Measurements from ENCODE around the gene BUD13. TPM values are rescaled to one million over a fixed set of nuclear protein-coding genes. Genes with fewer than 3 reads are reported as not detected.

The BUD13 gene
- total RNA-seq, 1 experiment from 2014 or later = 18.1 TPM

DNA sequence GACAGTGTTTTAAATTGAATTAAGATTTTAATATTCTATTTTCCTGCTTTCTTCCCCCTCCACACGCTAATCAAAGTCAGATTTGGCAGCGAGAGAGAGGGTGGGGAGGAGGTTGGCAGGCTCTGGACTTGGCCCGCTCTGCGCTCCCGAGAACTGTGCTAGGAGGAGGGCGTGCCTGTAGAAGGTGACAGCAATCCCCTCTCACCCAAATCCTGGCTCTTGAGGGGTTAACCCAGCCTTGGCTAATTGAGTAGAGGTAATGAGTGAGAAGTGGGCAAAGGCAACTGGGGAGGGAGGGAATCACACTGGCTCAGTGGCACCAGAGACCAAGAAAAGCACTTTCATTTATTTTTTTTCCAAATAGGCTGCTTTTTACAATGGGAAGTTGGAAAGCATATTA lies 42.2 kb downstream of the BUD13 start:
- no peak for DNase-seq (ENCODE audit: low read depth)
- in situ Hi-C loops (cut with HindIII; ENCODE audit: low pct_unique_long_range_greater_than_20kb, low sequenced_read_pairs) = no loop called here

DNA sequence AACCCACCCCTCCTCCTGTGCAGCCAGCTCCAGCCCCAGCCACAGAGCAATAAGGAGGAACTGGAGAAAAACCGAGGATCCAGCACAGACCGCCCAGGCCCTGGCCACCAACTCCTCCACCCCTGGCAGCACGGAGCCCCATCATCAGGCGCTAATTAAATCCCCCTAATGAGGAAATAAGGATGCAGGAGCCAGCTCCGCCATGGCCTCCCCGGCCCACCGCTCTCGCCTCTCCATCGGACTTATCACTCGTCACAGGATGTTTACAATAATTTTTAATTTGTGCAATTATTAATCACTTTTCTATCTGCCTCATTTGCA lies 42.6 kb downstream of the BUD13 start:
- DNase-seq (ENCODE audit: low read depth) = no peak
- in situ Hi-C loops (cut with HindIII; ENCODE audit: low pct_unique_long_range_greater_than_20kb, low sequenced_read_pairs) = no loop called here

DNA sequence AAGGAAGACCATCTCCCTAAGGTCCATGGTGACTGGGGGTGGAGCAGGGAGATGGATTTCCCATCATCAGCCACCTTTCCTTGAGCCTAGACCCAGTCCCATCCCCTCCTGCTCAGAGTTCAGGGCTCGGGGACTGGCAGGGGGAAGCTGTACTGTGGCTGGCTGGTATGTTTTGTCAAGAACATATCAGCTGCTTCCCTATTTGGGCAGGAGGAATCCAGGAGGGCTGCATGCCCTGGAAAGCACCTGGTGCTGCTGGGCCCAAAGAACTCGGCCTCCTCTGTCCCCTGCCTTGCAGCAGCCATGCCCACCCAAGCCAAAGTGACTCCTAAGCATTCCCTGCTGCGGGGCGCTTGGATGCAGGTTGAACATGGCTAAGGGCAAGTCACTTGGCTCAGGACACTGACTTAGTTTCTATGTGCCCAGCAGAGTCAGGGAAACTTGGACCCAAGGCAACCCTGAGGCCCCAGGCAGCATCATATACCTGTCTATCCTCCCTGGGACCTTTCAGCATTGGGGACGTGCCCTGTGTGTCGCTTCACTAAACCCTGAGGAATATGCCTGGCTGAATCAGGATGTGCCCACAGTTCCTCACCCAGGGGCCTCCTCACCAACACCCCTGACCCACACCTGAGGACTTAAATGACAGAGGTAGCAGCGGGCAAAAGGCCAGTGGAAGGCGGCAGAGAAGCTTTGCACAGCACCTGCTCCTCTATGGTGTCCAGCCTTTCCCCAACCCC lies 43.1 kb downstream of the BUD13 start:
- in situ Hi-C loops (cut with HindIII; ENCODE audit: low pct_unique_long_range_greater_than_20kb, low sequenced_read_pairs) = no loop called here
- DNase-seq (ENCODE audit: low read depth) = no peak

DNA sequence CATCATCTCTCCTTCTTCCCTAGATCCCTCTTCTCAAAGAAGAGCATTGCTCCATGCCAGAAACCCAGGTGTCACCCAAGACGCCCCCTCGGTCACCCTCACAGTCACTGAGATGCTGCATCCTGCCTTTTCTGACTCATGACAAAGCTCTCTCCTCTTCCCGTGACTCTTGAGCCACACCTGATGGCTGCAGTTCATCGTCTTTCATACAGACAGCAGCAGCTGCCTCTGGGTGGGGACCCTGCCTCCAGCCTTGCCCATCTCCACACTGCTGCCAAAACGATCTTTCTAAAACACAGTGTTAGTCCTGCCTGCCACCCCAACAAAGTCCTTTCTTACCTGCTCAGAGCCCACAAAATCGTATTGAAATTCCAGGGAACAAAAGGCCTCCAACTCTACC lies 44.8 kb downstream of the BUD13 start:
- in situ Hi-C loops (cut with HindIII; ENCODE audit: low pct_unique_long_range_greater_than_20kb, low sequenced_read_pairs) = no loop called here
- no peak for DNase-seq (ENCODE audit: low read depth)

DNA sequence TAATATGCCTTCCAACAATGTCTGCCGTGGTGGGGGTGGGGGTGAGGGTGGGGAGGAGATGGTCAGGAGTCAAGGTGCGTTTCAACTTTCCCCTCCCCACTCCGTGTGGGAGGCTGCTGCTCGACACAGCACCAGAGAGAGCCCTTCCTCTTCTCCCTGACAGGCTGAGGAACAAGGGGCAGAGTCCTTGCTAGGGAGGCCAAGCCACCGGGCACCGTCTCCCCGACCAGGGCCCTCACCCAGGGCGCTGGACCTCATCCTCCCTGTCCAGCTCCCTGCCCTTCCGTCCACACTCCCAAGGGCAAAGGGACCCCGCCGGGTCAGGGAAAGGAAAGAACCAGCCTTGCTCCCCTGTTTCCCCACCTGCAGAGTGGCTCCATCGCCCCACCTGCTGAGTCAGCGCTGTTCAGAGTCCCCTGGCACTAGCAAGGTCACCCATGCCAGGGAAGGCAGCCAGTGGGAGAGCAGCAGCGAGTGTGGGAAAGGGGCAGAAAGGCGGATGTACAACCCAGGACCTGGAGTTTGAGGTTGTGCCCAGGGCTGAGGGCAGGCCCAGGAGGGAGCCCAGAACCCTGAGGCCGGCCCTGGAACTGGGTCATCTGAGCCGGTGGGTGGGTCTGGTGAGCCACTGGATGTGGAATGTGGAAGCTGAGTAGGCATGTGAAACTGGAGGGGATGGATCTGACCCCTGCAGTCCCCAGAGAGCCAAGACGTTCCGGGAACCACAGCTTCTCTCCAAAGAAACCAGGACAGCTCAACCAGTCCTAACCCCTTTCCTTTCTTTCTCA lies 47.2 kb downstream of the BUD13 start:
- DNase-seq (ENCODE audit: low read depth) = no peak
- in situ Hi-C loops (cut with HindIII; ENCODE audit: low pct_unique_long_range_greater_than_20kb, low sequenced_read_pairs) = no loop called here

DNA sequence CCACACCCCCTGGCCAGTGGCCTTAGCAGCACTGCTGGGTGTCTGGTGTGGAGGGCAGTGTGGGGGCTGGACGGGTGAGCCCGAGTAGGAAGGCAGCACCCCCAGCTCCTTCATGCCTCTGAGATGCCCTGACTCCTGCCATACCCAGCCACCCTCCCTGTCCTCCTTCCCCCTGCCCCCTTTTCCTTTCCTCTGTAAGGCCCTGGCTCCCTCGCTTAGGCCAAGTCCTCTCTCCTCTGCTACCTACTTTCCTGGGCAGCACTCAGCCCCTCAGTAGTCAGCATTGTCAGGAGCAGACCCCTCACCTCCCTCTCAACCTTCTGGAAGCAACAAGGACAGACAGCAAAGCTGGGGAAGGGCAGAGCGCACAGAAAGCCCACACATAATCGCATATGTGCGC lies 48.0 kb downstream of the BUD13 start:
- DNase-seq (ENCODE audit: low read depth) = no peak
- in situ Hi-C loops (cut with HindIII; ENCODE audit: low pct_unique_long_range_greater_than_20kb, low sequenced_read_pairs) = no loop called here

DNA sequence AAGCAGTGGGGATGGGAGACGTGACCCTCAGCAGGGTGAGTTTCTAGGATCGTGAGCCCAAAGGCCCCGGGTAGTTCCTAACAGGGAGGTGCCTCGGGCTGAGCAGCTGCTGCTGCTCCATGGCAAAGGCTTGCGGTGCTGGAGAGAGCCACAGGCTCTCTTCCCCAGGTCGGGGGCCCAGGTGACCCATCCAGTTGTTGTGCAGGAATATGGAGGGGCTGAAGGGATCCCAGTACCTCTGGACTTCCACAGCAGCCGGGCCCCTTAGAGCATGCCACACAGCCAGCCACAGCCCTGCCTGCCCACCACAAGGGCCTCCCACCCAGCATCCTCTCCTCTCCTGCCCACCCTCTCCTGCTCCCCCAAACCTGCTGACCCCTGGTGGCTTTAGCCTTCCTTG lies 49.3 kb downstream of the BUD13 start:
- in situ Hi-C loops (cut with HindIII; ENCODE audit: low pct_unique_long_range_greater_than_20kb, low sequenced_read_pairs) = no loop called here

DNA sequence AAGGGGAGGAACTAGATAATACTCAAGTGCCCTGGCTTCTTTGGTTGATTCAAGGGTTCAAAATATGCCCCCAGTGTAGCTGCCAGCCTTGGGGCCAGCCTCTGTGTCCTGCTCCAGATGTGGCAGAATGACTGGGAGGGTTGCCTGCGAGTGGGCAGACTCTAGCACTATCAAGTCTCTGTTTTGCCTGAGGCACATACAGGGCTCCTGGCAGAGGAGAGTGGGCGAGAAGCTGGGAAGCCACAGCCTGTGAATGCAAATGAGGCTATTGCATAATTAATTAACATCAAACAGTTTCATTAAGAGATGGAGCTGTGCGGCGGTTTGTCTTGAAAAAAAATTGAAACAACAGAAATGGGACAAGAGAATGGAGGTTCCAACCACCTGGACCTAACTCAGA lies 50.8 kb downstream of the BUD13 start:
- in situ Hi-C loops (cut with HindIII; ENCODE audit: low pct_unique_long_range_greater_than_20kb, low sequenced_read_pairs) = no loop called here
- no peak for DNase-seq (ENCODE audit: low read depth)

More for the DNA sequence above, 49.3 kb downstream of the BUD13 start:
- no peak for DNase-seq (ENCODE audit: low read depth)

DNA sequence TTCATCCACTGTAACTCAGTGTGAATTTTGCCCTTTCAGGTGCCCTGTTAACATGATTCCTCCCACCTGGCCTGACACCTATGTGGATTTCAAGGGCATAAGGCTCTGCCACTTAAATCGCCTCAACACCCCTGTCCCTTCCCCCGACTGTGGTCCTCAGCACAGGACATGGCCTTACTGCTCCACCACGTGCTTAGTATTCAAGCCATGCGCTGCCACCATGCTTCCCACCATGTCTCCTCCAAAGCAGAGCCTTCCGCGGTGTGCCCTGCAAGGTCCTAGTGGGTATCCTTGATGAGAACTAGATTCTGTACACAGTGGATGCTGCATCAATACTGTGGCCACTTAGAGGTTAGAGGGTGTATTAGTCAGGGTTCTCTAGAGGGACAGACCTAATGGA lies 51.9 kb downstream of the BUD13 start:
- in situ Hi-C loops (cut with HindIII; ENCODE audit: low pct_unique_long_range_greater_than_20kb, low sequenced_read_pairs) = no loop called here
- no peak for DNase-seq (ENCODE audit: low read depth)

DNA sequence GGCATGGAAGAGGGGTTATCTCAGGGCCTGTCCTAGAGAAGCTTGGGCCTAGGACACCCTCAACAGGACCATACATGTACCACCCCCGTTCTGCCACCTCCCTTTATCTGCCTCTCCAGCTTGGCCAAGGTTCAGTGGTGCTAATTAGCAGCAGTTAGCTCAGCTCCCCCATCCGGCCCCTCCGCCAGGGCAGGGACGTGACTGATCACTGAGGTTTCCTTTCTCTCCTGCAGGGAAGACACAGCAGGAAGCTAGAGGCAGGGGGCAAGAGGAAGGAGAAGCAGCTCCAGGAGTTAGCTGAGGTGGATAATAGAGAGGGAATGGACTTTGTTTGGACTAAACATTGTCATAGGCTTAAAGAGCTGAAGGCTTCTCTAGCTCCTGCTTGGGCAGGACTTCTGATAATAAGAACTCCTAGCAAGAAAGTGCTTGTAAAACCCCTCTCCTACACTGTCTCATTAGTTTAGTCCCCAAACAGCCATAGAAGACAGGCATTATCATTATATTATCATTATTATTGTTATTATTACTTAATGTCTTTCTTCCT lies 53.8 kb downstream of the BUD13 start:
- in situ Hi-C loops (cut with HindIII; ENCODE audit: low pct_unique_long_range_greater_than_20kb, low sequenced_read_pairs) = no loop called here
- no peak for DNase-seq (ENCODE audit: low read depth)

DNA sequence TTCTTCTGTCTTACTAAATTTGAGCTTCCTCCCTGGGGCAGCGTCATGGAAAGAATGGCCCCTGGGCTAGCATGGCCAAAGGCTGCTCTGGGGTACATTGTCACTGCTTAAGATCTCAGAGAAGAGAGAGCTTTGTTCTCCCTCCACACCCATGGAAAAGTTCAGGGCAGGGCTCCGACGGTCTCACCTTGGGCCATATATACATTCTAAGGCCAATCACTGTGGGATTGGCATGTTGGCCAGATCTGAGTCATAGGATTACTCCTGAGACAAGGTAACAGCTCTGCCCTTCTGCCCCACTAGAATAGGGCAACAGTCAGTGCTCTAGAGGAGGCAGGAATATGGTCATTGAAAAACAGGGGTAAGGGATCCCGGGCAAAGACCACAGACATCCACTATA lies 56.2 kb downstream of the BUD13 start:
- DNase-seq (ENCODE audit: low read depth) = no peak
- in situ Hi-C loops (cut with HindIII; ENCODE audit: low pct_unique_long_range_greater_than_20kb, low sequenced_read_pairs) = no loop called here

DNA sequence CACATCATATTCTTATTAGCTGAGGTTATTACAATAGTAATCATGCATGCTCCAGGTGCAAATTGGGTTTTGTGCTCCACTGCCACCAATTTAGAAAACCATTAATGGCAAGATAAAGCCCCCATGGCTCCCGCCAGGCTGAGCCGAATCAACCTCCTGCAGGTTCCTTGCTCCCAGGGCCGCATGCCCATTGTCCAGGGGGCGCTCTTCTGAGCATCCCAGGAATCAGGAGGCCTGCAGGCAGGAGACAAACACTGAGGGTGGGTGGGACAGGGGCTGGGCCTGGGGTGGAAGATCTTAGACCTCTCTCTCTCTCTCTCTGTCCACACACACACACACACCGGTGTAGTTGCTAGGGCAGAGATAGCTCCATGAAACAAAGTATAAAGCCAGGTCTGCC lies 57.4 kb downstream of the BUD13 start:
- no peak for DNase-seq (ENCODE audit: low read depth)

DNA sequence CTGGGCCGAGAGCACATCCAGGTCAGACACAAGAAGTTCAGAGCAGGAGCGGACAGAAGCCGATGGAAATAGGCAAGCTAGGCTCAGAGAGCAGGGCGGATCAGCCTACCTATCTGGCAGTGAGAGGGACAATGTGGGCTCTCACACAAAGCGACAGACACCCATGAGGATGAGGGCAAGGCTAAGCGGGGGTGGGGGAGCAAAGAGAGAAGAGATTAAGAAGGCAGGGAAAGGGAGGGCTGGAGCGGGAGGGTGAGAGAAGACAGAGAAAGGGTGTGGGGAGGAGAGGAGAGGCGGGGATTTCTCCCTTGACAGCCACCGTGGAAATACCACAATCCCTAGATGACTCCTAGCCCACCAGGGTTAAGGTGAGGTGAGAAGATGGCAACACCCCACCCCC lies 57.9 kb downstream of the BUD13 start:
- DNase-seq (ENCODE audit: low read depth) = no peak
- in situ Hi-C loops (cut with HindIII; ENCODE audit: low pct_unique_long_range_greater_than_20kb, low sequenced_read_pairs) = no loop called here

More for the DNA sequence above, 57.4 kb downstream of the BUD13 start:
- in situ Hi-C loops (cut with HindIII; ENCODE audit: low pct_unique_long_range_greater_than_20kb, low sequenced_read_pairs) = no loop called here

DNA sequence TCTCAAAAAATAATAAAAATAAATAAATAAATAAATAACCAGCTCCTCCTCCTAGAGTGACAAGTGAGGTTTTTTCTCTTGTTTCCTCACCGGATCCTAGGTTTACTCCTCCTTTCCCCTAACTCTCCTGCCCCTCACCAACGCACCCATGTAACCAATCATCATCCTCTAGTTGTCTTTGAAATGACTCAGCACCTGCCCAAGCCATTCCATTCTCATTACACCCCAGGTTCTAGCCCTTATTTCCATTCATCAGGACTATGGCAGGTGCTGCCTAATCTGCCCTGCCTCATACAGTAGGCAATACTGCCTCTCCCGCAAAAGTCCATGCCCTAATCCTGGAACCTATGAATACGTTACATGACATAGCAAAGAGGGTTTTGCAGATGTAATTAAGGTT lies 60.4 kb downstream of the BUD13 start:
- DNase-seq (ENCODE audit: low read depth) = no peak
- in situ Hi-C loops (cut with HindIII; ENCODE audit: low pct_unique_long_range_greater_than_20kb, low sequenced_read_pairs) = no loop called here

DNA sequence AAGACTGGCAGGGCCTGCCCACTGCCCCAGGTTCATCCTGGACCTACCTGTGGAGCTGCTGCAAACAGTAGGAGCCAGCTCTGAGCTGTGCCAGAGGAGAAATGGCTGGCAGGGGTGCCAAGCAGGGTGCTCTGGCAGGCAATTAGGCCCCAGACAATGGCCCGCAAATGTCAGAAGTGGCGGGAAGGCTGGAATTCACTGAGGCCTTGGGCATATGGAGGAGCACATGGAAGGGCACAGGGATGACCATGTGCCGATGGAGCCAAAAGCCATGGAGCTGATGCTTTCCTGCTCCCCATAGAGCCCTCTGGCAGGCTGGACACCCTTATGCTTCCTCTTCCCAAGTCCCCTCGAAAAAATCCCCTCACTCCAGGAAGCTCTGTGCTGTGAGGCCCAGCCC lies 62.0 kb downstream of the BUD13 start:
- no peak for DNase-seq (ENCODE audit: low read depth)
- in situ Hi-C loops (cut with HindIII; ENCODE audit: low pct_unique_long_range_greater_than_20kb, low sequenced_read_pairs) = no loop called here

DNA sequence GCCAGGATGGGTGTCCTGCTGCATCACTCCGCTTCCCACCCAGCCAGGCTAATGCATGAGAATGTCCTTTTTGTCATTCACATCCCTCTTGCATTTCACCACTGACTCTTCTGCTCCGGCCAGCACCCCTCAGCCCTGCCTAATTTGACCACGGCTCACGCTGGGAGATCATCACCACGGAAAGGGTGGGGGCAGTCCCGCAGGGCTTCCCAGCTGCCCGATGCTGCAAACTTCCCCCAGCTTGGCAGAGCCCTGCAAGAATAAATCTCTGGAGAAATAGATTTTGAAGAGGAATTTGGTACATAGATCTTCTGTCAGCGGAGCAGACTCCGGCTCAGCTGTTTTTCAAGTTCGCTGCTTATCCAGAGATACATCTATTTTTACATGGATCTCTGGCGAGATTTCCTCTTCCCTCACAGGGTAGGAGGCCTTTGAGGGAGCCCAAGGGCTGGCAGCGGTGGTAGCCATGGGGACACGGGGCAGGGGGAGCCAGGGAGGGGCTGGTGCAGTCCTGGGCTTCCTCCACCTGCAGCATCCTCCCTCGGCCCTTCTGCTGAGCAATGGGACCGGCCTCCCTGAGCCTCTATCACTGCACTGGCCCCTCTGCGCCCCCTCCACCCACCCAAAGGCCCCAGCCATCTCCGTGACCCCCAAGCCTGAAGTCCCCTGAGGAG lies 62.6 kb downstream of the BUD13 start:
- in situ Hi-C loops (cut with HindIII; ENCODE audit: low pct_unique_long_range_greater_than_20kb, low sequenced_read_pairs) = no loop called here
- no peak for DNase-seq (ENCODE audit: low read depth)

DNA sequence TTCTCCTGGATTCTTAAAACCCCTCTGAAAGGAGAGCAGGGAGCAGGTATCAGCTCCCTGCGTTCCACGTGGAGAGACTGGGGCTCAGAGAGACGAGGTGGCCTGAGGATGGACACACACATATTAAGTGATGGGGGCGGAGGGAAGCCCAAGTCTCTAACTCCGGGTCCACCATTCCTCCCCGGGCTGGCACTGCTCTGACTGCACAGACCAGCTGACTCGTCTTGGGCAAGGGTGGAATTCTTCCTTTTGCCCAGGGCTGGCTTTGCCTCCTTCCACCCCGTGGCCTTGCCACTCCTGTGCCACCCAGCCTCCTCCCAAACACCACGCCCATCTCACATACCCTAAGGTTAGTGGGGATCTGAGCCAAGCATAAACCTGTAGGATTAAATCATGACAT lies 65.0 kb downstream of the BUD13 start:
- in situ Hi-C loops (cut with HindIII; ENCODE audit: low pct_unique_long_range_greater_than_20kb, low sequenced_read_pairs) = no loop called here
- no peak for DNase-seq (ENCODE audit: low read depth)

DNA sequence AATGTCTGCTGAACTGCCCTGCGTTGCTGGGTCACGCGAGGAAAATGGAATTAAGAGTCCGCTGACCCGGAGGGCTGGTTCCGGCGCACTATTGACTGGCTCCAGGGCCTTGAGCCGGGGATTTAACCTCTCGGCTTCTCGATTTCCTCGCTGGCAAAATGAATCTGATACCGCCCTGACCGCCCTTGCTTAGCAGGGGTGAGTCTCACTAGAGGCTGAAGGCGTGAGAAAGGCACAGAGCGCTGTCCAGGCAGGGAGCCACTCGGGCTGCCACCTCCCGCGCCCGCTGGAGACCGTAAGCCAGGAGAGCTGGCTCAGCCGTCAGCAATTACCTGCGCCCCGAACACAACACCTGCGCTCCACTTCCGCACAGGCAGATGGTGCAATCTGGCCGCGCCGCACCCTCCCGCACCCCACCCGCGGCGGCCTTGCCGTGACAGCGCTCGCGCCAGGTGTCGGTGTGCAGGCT lies 65.6 kb downstream of the BUD13 start:
- in situ Hi-C loops (cut with HindIII; ENCODE audit: low pct_unique_long_range_greater_than_20kb, low sequenced_read_pairs) = no loop called here
- DNase-seq (ENCODE audit: low read depth) = no peak

DNA sequence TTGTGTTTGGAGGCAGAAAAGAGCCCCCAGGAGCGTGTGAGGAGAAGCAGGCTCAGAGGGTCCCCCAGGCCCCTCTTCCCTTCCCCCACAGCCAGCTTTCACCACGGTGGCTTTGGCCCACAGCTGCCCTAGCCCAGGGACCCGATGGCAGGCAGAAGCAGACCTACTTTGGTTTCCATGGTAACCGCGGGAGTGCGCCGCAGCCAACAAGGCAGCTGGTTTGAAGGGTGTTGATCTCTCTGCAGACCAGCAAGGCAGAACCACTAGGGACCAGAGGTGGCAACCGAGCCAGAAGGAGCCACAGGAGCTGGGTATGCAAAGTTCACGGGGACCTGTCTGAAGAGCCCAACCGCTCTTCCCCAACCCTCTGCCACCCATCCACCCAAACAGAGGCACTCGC lies 69.4 kb downstream of the BUD13 start:
- no peak for DNase-seq (ENCODE audit: low read depth)
- in situ Hi-C loops (cut with HindIII; ENCODE audit: low pct_unique_long_range_greater_than_20kb, low sequenced_read_pairs) = no loop called here

Measured in Caki2 (cell line).